GM18868 (cell line): ENCODE results near the gene ANKRD63.

Source experiments
- ATAC-seq: cut with Tn5 transposase; IDR thresholded peaks from one replicate; pipeline ENCODE4 v1.9.1; 2021; ENCODE audit warnings: mild to moderate bottlenecking, moderate library complexity; ENCODE audit not compliant: unreplicated experiment

ANKRD63 gene

DNA sequence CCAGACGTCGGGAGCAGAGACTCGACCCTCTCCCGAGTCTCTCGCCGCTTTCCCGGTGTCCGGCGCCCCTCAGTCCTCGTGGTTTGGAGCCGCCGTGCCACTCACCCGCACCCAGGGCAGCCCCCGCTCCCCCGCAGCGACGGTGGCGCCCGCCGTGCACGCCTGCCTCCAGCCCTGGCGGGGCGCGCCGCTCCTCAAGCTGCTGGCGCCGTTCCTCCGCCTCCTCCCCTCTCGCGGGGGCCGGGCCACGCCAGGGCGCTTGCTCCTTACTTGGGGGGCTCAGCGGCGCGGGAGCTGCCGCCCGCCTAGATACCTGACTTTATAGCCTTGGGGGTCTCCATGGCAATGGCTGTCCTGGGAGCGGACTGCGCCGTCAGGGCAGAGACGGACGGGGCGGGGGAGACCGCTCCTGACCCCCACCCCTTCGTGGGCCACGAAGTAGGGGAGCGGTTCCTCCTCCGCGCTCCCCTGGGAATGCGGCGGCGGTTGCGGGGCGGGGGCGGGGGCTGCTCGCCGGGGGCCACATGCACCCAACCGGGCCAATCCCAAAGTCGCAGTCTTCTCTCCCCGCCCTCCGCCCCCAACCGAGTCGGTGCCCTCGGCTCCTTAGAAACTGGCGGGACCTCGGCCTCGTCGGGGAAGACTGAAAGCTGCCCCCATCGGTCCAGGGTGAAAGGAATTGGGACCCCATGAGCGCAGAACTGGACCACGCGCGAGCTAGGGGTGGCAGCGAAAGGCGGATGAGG, at the start of gene ANKRD63:
Gene ANKRD63, minus strand, starts transcription at position 196 of the 746 bp plus-strand sequence. CDS start 478 bp downstream, outside the sequence.
- ATAC-seq: peak; percentile 34

DNA sequence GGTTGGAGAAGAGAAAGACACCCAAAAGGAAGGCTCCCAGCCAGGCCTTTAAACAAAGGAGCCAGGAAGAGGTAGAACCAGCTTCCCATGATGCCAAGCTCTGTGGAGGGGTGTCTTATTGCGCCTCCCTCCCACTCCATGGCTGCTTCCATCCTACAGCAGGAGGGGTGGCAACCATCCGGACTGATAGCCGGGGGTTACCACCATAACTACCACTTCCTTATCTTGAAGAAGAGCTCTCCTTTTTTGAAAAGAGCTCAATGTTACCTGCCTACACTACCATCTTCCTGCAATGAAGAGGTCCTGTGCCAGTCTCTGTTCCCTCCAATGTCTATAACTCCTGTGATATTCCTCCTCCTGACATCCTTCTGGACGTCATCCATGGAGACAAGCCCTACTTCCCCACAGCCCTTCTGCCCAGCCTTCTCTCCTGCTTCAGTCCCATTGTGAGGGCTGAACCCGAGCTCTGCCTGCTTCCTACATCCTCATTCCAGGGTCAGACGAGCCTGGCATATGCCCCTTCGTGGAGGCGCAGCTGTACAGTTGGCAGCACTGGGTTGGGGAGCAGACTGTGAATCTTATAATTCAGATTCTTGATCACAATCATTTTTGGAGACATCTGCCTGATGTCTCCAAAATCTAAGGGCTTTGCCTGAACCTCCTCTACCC, 49.4 kb upstream of the ANKRD63 start:
- ATAC-seq: no peak

DNA sequence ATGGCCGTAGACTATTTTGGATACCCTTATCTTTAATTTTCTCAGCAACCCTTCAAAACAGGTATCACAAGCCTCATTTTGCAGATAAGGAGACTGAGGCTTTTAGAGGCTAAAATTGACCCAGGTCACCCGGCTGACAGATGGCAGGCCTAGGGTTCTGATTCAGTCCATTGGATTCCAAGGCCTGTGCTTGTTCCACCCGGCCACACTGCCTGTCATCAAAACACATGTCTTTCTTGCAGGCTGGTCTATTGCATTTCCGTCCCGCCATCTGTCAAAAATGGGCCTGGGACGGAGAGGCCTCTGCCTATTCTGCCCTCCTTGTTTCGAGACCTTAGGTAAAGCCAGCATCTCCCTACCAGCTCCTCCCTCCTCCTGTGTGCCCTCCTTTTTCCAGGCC, 48.8 kb upstream of the ANKRD63 start:
- ATAC-seq: no peak

DNA sequence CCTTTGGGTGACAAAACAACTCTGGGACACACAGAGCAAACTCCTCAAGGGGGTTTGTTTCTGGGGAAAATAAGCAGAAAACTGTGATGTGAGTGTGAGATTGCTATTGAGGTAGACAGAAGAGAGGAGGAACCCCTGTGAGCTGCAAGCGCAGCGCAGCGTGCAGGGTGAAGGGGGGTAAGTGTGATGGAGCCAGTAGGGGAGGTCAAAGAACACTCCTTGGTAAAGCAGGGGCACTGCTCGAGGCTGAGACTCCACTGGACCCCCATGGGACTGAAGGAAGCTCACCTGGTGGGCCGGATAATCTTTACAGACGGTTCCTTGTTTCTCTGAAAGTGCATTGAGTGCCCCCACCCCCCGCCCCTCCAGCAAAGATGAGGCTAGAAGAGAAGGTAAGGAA, 48.2 kb upstream of the ANKRD63 start:
- ATAC-seq: no peak

GRCh38 chr15:40330368-40330836, 47.5 kb upstream of the ANKRD63 start:
- no peak for ATAC-seq

GRCh38 chr15:40329804-40330203, 46.9 kb upstream of the ANKRD63 start:
- no peak for ATAC-seq

GRCh38 chr15:40328751-40329150, 45.9 kb upstream of the ANKRD63 start:
- no peak for ATAC-seq

DNA sequence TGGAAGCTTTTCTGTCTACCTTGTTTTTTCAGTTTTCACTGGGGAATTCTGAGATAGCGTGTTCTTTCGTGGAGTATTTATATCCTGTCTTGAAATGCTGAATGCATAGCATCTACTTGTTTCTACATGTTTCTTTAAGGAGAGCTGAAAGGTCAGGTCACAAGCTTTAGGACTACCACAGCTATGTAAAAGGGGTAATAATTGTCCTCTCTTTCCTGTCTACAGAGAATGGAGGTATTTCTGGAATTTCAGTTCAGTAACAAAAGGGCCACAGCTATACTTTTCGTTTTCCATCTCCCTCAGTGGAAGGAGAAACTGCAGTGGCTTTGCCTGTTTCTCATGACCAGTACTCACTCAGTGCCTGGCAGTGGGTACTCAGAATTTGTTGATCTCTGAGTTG, 45.3 kb upstream of the ANKRD63 start:
- ATAC-seq: no peak

DNA sequence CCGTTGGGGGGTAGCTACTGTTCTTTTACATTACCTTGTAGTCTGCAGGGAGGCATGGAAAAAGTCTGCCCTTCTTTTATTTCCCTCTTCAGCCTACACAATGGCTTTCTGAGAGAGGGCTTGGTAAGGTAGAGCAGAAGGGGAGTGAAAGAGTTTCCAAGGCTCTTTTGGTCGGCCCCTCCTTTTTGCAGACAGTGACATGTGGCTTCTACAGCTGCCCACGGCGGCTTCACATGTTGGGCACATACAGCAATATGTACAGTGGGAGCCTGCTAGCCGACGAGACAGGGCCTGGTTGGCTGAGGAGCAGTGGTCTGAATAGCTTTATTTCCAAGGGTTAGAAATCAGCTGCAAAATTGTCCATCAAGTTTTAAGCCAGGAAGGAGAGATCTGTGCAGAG, 44.6 kb upstream of the ANKRD63 start:
- no peak for ATAC-seq

DNA sequence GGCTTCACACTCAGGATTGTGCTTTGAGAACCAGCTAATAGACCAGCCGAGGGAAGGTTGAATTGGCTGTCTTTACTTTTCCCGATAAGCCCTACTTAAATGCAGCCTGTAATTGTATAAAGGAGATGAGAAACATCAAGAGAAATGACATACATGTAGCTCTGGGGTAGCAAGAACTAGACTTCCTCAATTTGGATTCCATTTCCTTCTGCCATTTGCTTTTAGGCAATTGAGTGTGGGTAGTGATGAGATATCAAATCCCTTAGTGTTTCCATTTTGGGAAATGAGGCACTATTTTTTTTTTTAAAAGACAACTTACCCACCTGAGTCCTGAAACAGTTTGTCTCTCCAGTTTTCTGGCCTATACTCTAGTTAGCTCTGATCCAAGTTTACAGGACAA, 42.8 kb upstream of the ANKRD63 start:
- ATAC-seq: no peak

GRCh38 chr15:40325188-40325587, 42.3 kb upstream of the ANKRD63 start:
- no peak for ATAC-seq

DNA sequence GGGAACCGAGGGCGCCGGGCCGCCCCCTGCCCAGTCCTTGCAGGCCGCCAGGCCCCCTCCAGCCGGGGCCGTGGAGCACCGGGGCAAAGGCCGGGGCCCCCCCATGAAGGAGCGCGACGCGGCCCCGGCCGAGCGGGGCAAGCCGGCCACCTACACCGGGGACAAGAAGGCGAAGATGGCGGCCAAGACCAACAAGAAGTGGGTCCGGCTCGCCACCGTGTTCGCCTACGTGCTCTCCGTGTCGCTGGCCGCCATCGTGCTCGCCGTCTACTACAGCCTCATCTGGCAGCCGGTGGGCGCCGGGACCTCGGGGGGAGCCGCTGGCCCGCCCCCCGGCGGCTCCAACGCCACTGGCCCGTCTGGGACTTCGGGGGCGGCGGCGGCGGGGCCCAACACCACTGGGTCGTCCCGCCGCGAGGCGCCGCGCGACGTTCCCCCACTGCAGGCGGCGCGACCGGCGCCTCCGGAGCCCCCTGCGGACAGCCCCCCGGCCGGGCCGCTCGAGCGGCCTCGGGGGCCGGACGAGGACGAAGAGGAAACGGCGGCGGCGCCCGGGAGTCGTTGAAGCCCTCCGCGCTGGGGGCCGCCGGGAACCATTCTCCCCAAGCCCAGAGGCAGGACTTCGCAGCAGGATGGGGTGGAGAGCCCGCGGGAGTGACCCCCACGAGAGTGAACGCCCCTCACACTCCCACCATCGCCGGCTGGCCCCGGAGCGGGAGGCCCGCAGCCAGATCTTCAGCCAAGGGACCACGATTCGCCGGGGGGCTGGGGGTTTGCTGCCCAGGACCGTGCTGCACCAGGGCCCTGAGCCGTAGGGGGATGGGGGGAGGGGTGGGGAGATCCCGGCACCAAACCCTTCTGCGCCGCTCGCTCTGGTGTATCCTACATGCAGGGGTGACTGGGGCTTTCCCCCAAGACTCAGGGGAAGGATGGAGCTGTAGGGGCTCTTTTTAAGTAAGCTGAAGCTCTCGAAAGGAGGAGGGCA, 41.4 kb upstream of the ANKRD63 start:
- ATAC-seq: peak; percentile 2

DNA sequence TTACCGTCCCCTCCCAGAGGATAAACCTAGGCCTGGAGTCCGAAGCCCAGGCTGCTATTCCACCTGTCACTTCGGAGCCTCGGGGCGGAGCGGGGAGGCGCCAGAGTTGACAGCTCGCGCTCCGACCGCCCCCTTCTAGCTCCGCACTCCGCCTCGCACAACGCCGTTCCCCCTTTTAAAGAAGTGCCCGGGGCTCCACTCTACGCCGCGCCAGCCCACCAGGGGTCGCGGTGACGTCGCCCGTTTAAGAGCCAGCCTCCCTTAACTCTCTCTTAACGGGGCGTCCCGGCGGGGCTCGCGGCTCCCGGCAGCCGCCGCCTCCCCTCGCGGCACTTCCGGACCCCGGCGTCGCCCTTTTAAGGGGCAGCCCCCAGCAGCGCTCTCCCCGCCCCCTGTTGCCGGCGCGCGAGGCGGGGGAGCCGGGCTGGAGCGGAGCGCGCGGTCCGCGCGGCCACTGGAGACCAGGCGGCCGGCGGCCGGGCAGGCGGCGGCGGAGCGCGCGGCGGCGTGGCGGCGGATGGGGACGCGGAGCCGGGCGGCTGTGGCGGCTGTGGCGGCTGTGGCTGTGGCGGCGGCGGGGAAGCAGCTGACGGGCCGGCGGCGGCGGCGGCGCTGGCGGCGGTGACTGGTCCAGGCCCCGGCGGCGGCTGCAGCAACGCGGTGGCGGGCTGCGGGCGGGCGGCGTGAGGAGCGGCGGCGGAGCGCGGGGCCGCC, 40.5 kb upstream of the ANKRD63 start, which contains the start of gene INAFM2:
Gene INAFM2, plus strand, starts transcription at position 454 of the 714 bp plus-strand sequence. CDS start 364 bp downstream, outside the sequence.
- ATAC-seq: peak; percentile 92

DNA sequence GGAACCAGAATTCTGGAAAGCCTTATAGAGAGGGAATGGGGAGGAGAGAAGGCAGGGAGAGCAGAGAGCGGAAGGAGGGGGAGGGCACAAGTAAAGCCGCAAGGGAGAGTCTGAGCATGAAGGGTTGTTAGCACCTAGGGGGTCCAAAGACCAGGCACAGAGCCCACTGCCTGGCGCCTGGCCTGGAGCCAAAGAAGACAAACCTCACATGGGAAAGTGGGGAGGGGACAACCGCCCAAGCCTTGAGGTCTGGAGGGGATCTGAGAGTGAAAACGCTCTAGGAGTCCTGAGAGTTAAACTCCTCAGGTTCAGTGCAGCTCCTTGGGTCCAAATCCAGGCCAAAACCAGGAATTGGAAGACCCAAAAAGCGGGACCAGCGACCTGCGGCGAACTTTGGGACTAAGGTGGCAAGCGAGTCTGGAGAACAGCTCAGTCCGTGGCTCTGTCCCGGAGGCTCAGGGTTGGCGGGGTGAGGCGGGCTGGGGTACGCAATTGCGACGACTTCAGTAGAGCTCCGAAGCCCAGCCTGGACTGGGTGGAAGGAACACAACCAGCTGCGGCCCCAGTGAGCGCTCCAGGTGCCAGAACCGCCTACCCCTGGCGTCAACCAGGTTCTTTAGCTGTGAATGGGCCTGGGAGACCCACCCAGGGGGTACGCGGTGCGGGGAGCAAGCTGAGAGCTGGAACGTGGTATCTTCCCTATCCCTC, 39.8 kb upstream of the ANKRD63 start:
- ATAC-seq: no peak

GRCh38 chr15:40320931-40321371, 38.1 kb upstream of the ANKRD63 start:
- ATAC-seq: no peak

GRCh38 chr15:40320409-40320808, 37.5 kb upstream of the ANKRD63 start:
- ATAC-seq: no peak

GRCh38 chr15:40317580-40317979, 34.7 kb upstream of the ANKRD63 start:
- ATAC-seq: no peak

DNA sequence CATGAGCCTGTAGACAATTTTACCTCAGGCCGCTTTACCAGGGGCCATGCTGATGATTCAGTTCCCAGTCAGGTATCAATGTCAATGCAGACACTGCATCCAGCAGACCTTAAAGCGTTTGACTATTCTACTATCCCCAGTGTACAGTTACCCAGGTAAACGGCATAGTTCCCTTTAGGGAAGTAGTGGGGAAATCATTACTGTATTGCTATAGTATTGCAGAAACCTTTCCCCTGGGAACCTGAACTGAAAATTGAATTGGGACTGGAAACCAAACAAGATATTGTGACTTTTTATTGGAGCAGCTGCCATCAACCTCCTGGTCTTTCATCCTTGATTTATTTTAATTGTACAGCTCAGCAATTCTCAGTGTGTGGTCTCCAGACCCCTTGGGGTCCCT, 34.1 kb upstream of the ANKRD63 start:
- ATAC-seq: no peak

DNA sequence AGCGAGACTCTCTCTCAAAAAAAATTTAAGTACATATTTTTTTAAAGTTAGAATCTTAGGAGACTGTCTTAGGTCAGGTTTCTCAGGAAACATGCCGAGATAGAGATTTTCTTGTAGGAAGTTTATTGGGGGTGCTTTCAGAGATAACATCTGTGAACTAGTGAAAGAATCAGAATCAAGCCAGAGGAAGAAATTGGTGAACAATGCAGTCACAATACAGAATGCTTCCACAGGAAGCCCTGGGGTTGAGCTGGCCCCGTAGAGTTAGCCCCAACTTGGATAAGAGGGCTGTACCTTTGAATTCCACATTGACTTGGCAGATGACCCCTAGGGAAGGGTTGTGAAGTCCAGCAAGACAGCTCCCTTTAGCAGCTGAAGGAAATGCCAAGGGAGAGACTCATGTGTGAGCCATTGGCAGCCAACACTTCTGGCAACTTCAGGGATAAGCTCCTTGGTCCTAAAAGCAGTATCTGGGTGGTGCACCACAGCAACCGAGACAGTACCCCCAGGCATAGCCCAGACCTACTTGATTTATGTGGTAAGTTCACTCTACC, 31.9 kb upstream of the ANKRD63 start:
- ATAC-seq: no peak
